Measurements from ENCODE around the gene TLE1. TPM values are rescaled to one million over a fixed set of nuclear protein-coding genes. Genes with fewer than 3 reads are reported as not detected.

Gene TLE1
- total RNA-seq, 1 donor: 39.3 TPM

DNA sequence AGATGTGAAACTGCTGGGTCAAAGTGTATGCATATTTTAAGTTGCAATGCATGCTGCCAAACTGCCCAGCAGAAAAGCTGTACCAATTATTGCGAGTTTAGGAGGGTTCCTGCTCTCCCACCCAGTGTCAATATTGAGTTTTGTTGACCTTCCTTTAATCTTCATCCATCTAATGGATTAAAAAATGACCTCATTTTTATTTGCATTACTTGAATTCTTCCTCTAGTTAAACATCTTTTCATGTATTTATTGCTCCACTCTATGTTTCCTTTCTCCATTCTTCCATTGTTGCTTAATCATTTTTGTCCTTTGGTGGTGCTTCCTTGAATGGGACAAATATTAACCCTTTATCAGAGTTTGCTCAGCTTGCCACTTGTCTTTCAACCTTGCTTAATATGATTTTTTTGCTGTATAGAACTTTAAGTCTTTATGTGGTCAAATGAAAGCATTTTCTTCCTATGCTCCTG, 32.4 kb downstream of the TLE1 start:
- H3K4me3 ChIP-seq (ENCODE audit: low read depth, low read length): no peak overlapping the region
- no peak for DNase-seq (ENCODE audit: low read depth)
- TF ChIP-seq, protein P1, sequence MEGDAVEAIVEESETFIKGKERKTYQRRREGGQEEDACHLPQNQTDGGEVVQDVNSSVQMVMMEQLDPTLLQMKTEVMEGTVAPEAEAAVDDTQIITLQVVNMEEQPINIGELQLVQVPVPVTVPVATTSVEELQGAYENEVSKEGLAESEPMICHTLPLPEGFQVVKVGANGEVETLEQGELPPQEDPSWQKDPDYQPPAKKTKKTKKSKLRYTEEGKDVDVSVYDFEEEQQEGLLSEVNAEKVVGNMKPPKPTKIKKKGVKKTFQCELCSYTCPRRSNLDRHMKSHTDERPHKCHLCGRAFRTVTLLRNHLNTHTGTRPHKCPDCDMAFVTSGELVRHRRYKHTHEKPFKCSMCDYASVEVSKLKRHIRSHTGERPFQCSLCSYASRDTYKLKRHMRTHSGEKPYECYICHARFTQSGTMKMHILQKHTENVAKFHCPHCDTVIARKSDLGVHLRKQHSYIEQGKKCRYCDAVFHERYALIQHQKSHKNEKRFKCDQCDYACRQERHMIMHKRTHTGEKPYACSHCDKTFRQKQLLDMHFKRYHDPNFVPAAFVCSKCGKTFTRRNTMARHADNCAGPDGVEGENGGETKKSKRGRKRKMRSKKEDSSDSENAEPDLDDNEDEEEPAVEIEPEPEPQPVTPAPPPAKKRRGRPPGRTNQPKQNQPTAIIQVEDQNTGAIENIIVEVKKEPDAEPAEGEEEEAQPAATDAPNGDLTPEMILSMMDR (IDR thresholded peaks at IDR 0.05; ENCODE audit: insufficient read depth, low read depth, low read length): no peak

DNA sequence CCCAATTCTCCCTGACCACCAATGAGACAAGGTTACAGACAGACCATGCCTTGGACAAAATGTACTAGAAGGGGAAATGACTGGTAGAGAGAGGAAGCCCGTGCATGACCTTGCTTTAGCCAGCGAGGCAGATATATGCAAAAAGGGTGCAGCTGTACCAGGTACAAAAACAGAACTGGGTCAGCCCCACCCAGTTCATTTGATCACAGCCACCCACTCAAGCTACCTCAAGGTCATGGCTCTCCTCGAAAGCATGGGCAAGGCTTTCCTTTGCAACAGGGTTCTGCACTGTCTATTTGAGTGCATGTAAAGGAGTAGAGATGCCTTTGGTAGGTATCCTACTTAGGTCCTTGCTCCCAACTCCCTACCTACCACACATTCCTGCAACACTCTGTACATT, 33.3 kb downstream of the TLE1 start:
- no peak overlapping the region for H3K4me3 ChIP-seq (ENCODE audit: low read depth, low read length)
- DNase-seq (ENCODE audit: low read depth): no peak
- TF ChIP-seq, protein P1 (IDR thresholded peaks at IDR 0.05; ENCODE audit: insufficient read depth, low read depth, low read length): no peak

DNA sequence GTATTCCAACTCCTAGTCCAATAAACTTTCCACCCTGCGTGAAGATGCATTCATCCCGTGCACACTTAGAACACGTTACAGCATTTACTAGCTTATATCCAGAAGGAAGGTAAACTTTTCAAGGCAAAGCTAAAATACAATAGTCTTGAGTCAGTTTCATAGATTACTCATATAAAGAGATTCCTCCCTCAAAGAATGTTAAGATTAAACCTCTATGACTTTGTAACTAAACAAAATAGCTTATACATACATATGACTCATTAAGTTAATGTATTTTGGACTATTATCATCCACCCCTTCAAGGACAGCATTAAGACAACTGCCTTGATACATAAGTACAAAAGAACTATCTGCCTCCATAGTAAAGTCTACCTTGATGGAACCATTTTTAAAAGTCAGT, 36.1 kb downstream of the TLE1 start:
- no peak for DNase-seq (ENCODE audit: low read depth)

DNA sequence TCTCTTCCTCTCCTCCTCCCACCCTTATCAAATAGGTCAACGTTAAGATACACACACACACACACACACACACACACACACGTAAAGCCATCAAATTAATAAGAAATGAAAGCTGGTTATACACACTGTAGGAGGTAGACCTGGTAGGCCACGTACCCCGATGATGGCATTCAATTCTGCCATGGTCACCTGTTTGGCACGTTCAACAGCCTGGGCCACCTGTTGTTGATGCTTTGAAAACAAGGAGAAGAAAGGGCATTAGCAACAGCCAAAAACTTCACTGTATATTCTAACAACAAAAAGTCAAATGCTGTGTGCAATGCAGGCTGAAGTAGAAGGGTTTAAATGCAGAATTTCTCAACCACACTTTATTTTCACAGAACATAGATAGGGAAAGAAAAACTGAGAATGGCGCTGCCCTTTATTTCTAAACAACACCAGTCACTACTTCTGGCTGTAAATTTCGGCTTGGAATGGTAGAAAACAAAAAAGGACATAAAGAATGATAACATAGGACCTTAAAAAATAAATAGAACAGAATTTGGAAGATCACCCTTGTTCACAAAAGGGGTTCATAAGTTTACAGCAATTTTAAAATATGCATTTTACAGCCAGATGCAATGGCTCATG, 37.2 kb downstream of the TLE1 start:
- no peak for DNase-seq (ENCODE audit: low read depth)
- H3K4me3 ChIP-seq (ENCODE audit: low read depth, low read length): no peak overlapping the region
- TF ChIP-seq, protein P1 (IDR thresholded peaks at IDR 0.05; ENCODE audit: insufficient read depth, low read depth, low read length): no peak

More for the DNA sequence above, 36.1 kb downstream of the TLE1 start:
- H3K4me3 ChIP-seq (ENCODE audit: low read depth, low read length): no peak overlapping the region
- TF ChIP-seq, protein P1 (IDR thresholded peaks at IDR 0.05; ENCODE audit: insufficient read depth, low read depth, low read length): no peak

DNA sequence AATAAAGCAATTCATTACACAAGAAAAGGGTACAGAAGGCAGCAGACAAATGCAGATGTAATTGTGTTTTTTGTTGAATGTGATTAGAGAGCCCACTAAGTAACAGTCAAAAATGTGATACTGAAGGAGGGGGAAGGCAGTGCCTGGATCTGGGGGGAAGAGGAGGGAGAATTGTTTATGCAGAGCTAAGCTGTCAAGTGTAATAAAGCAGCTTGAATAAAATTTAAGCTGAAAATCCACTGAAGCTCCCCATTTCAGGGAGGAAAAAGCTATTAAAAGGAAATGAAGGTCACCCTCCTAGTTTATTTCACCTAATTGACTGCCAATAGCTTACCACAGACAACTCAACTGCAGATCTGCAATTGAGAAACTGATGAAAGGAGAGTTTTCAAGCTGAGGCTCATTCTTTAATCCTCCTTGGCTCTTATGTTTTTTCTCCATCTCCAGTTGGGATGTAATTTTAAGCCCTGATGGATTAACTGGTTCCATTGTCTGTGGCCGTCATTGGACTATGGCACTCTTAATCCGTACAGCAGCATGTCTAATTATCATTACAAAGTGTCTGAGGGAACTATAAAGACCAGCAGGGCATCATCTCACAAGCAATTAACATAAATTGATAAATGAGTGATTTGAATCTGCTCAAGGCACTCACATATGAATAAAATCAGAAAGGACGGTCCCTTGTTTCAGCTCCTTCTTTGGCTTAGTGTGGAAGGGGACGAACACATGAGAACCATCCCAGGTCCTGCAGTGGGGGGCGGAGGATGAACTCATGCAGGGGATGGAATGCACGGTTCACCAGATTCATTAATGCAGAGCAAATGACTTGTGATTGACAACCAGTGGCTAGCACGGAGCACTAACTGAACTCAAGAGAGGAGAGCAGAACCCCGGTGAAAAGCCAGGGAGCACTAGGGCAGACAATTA, 38.5 kb downstream of the TLE1 start:
- DNase-seq (ENCODE audit: low read depth): no peak
- no peak overlapping the region for H3K4me3 ChIP-seq (ENCODE audit: low read depth, low read length)
- TF ChIP-seq, protein P1 (IDR thresholded peaks at IDR 0.05; ENCODE audit: insufficient read depth, low read depth, low read length): no peak

DNA sequence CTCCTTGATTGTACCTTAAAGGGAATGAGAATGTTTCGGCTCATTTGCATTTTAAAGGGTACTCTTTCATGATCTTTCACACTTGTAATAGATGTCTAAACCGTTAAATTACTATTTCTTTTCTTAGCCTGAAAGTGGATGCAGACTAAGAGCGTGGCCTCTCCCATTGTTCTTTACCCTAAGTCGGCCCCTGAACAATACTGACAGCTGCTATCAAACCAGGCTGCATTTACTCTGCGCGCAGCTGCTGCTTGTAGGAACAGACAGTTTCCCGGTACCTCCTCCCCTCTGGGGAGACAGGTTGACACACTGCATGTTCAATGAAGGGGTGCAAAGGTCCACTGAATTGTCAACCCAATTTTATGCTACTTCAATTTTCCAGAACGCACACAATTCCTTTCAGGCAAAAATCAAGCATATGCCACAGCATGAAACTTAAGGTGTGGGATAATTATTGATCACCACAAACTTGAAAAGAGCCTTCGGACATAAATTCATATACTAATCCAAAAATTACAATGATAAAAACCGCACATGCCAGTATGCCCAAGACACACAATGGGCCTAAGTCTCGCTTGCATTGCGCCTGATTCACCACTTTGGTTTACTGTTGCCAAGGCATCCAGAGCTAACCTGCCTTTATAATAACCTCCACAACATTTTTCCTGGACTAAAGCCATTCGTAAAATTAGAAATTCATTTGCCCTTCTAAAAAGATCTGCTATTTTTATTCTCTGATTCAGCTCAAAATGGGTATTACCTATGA, 39.7 kb downstream of the TLE1 start:
- no peak for DNase-seq (ENCODE audit: low read depth)
- TF ChIP-seq, protein P1 (IDR thresholded peaks at IDR 0.05; ENCODE audit: insufficient read depth, low read depth, low read length): no peak
- no peak overlapping the region for H3K4me3 ChIP-seq (ENCODE audit: low read depth, low read length)

All from fibroblast of villous mesenchyme (primary cell).